ENCODE measurements around the gene TBC1D9B.

TBC1D9B gene

GRCh38 chr5:179912386-179912785 is 4.7 kb upstream of the TBC1D9B start:
- Histone ChIP-seq H2AFZ (ENCODE audit: low read depth, low read length) (no peak overlapping the region), H3K79me2 (ENCODE audit: insufficient read depth, low read length) (no peaks in the 10 kb centered on the region), H3K27ac (ENCODE audit: low read length) (no peak overlapping the region), H3K9ac (ENCODE audit: low read depth, low read length) (no peak overlapping the region), H3K9me3 (ENCODE audit: insufficient read depth, low read length, severe bottlenecking) (no peaks in the 10 kb centered on the region), H4K20me1 (ENCODE audit: insufficient read depth, low read length) (no peaks in the 10 kb centered on the region; the same call in 1 of the 2 replicates), H3K4me3 (ENCODE audit: low read depth in 1 of 2, low read length in 2 of 2) (no peak overlapping the region), H3K4me2 (ENCODE audit: insufficient read depth, low read length) (no peak overlapping the region), H3K4me1 (ENCODE audit: insufficient read depth, low read length) (peaks cover 10% of the 10 kb centered on the region), H3K27me3 (ENCODE audit: insufficient read depth, low read length, poor library complexity) (no peaks in the 10 kb centered on the region), H3K36me3 (ENCODE audit: insufficient read depth, low read length) (no peaks in the 10 kb centered on the region)
- no peak for ATAC-seq (ENCODE audit: insufficient read depth, low read depth)
- TF ChIP-seq CTCF (IDR thresholded peaks at IDR 0.05; ENCODE audit: borderline replicate concordance, extremely low read depth, low read length, poor library complexity, severe bottlenecking) = no peak
- no peak for TF ChIP-seq EZH2 (IDR thresholded peaks at IDR 0.05; ENCODE audit: borderline replicate concordance, low read depth, low read length, severe bottlenecking)
- no peak for DNase-seq

GRCh38 chr5:179909224-179909623 is 1.5 kb upstream of the TBC1D9B start:
- no peak for TF ChIP-seq EZH2 (IDR thresholded peaks at IDR 0.05; ENCODE audit: borderline replicate concordance, low read depth, low read length, severe bottlenecking)
- TF ChIP-seq CTCF (IDR thresholded peaks at IDR 0.05; ENCODE audit: borderline replicate concordance, extremely low read depth, low read length, poor library complexity, severe bottlenecking) = no peak
- H3K4me2 ChIP-seq (ENCODE audit: insufficient read depth, low read length) = no peak overlapping the region
- H3K4me1 ChIP-seq (ENCODE audit: insufficient read depth, low read length) = peaks cover 34% of the 10 kb centered on the region
- H3K27me3 ChIP-seq (ENCODE audit: insufficient read depth, low read length, poor library complexity) = no peaks in the 10 kb centered on the region
- no peak overlapping the region for H3K9ac ChIP-seq (ENCODE audit: low read depth, low read length)
- peaks cover 17% of the 10 kb centered on the region; the same call in 1 of the 2 replicates for H4K20me1 ChIP-seq (ENCODE audit: insufficient read depth, low read length)
- H3K4me3 ChIP-seq (ENCODE audit: low read depth in 1 of 2, low read length in 2 of 2) = no peak overlapping the region
- H3K79me2 ChIP-seq (ENCODE audit: insufficient read depth, low read length) = peaks cover 29% of the 10 kb centered on the region
- H3K9me3 ChIP-seq (ENCODE audit: insufficient read depth, low read length, severe bottlenecking) = no peaks in the 10 kb centered on the region
- no peak overlapping the region for H3K27ac ChIP-seq (ENCODE audit: low read length)
- ATAC-seq (ENCODE audit: insufficient read depth, low read depth) = no peak
- peaks cover 21% of the 10 kb centered on the region for H3K36me3 ChIP-seq (ENCODE audit: insufficient read depth, low read length)
- no peak for DNase-seq
- no peak overlapping the region for H2AFZ ChIP-seq (ENCODE audit: low read depth, low read length)

GRCh38 chr5:179908528-179908927 is 831 bp upstream of the TBC1D9B start:
- Histone ChIP-seq H4K20me1 (ENCODE audit: insufficient read depth, low read length) (peaks cover 17% of the 10 kb centered on the region), H2AFZ (ENCODE audit: low read depth, low read length) (peak overlapping the region; percentile 95), H3K36me3 (ENCODE audit: insufficient read depth, low read length) (peaks cover 26% of the 10 kb centered on the region), H3K79me2 (ENCODE audit: insufficient read depth, low read length) (peaks cover 34% of the 10 kb centered on the region), H3K27me3 (ENCODE audit: insufficient read depth, low read length, poor library complexity) (no peaks in the 10 kb centered on the region), H3K4me2 (ENCODE audit: insufficient read depth, low read length) (peak overlapping the region; percentile 93), H3K9me3 (ENCODE audit: insufficient read depth, low read length, severe bottlenecking) (no peaks in the 10 kb centered on the region), H3K4me1 (ENCODE audit: insufficient read depth, low read length) (peaks cover 34% of the 10 kb centered on the region), H3K9ac (ENCODE audit: low read depth, low read length) (peak overlapping the region; percentile 71; the same call in 1 of the 2 replicates), H3K4me3 (ENCODE audit: low read depth in 1 of 2, low read length in 2 of 2) (peak overlapping the region in 1 of 2 experiments; percentile 93; a peak in 1 of 4 replicates), H3K27ac (ENCODE audit: low read length) (no peak overlapping the region)
- DNase-seq (no peak), ATAC-seq (ENCODE audit: insufficient read depth, low read depth) (no peak)
- TF ChIP-seq EZH2 (IDR thresholded peaks at IDR 0.05; ENCODE audit: borderline replicate concordance, low read depth, low read length, severe bottlenecking) (no peak), CTCF (IDR thresholded peaks at IDR 0.05; ENCODE audit: borderline replicate concordance, extremely low read depth, low read length, poor library complexity, severe bottlenecking) (peak; percentile 43)
